Smooth muscle cell (in vitro differentiated cells): ENCODE results near the gene AJM1. TPM values are rescaled to one million over a fixed set of nuclear protein-coding genes. Genes with fewer than 3 reads are reported as not detected.
A peak's percentile ranks its signal among the peaks of the same experiment; 100 is the strongest.
"Not testable (repeated sequence)": the region's sequence is repeated elsewhere in the genome, so short reads cannot be mapped to it uniquely, and the experiment has no call there.

Experiments used
- DNase-seq: peaks from one replicate; lab custom pipeline; 2025; ENCODE audit not compliant: unreplicated experiment; lab: John Stamatoyannopoulos, UW
- H2AFZ ChIP-seq: fragments of 200-600 bp; sonication (generic); 2 replicates; pipeline ENCODE4 v1.6.0; 2016; ENCODE audit warnings: antibody characterized with exemption, low read depth, mild to moderate bottlenecking
- H3F3A ChIP-seq: fragments of 200-600 bp; sonication (generic); 2 replicates; pipeline ENCODE4 v1.6.0; 2017; ENCODE audit warnings: antibody characterized with exemption, low read depth
- H3K27ac ChIP-seq: fragments of 200-600 bp; sonication (generic); 2 replicates; pipeline ENCODE4 v1.5.1; 2016; ENCODE audit warnings: low read depth, mild to moderate bottlenecking
- H3K27me3 ChIP-seq: fragments of 200-600 bp; sonication (generic); 2 replicates; pipeline ENCODE4 v1.6.1; 2016; ENCODE audit warnings: low read depth, mild to moderate bottlenecking
- H3K36me3 ChIP-seq: fragments of 200-600 bp; sonication (generic); 2 replicates; pipeline ENCODE4 v1.5.1; 2016; ENCODE audit warnings: low read depth
- H3K4me1 ChIP-seq: fragments of 200-600 bp; sonication (generic); 2 replicates; pipeline ENCODE4 v1.5.1; 2016; ENCODE audit warnings: low read depth
- H3K4me2 ChIP-seq: fragments of 200-600 bp; sonication (generic); 2 replicates; pipeline ENCODE4 v1.6.0; 2016; ENCODE audit warnings: mild to moderate bottlenecking
- H3K4me3 ChIP-seq: fragments of 200-600 bp; sonication (generic); 2 replicates; pipeline ENCODE4 v1.5.1; 2016; ENCODE audit warnings: mild to moderate bottlenecking
- H3K79me2 ChIP-seq: fragments of 200-600 bp; sonication (generic); 2 replicates; pipeline ENCODE4 v1.6.0; 2016; ENCODE audit warnings: low read depth, mild to moderate bottlenecking
- H3K9ac ChIP-seq: fragments of 200-600 bp; sonication (generic); 2 replicates; pipeline ENCODE4 v1.6.0; 2016; ENCODE audit warnings: low read depth
- H3K9me3 ChIP-seq: fragments of 200-600 bp; sonication (generic); replicated peaks from 2 replicates; pipeline ENCODE4 v1.5.1; 2016; ENCODE audit warnings: low read depth
- H4K20me1 ChIP-seq: fragments of 200-600 bp; sonication (generic); 2 replicates; pipeline ENCODE4 v1.6.0; 2016; ENCODE audit warnings: low read depth
- WGBS: methylation state at CpG from one replicate; pipeline ENCODE4 v1.1.7; 2016; ENCODE audit warnings: low lambda C conversion rate; 5-methylcytosine and 5-hydroxymethylcytosine counted together
- polyA plus RNA-seq: library from polyadenylated mRNA; unstranded; fragments of >200 nt; fragmentation: Nextera tagmentation; extraction: Ambion mirVana; gene quantifications from 2 replicates; pipeline ENCODE4 v1.2.1, GENCODE V29; 2016
- total RNA-seq: library from RNA; depleted of rRNA; stranded (reverse); fragments of >200 nt; gene quantifications from 2 replicates; pipeline ENCODE4 v1.2.3, GENCODE V29; 2014
- TF ChIP-seq, protein P1 (sequence below): fragments of 200-600 bp; sonication (generic); IDR thresholded peaks from 2 replicates; pipeline ENCODE4 v1.5.1; 2017; ENCODE audit warnings: borderline replicate concordance, mild to moderate bottlenecking, antibody characterized with exemption; ENCODE audit not compliant: insufficient read depth, poor library complexity, severe bottlenecking

AJM1 gene
- total and polyA plus RNA-seq, 2 experiments from 2014 or later = 1.8 to 2.9 TPM

DNA sequence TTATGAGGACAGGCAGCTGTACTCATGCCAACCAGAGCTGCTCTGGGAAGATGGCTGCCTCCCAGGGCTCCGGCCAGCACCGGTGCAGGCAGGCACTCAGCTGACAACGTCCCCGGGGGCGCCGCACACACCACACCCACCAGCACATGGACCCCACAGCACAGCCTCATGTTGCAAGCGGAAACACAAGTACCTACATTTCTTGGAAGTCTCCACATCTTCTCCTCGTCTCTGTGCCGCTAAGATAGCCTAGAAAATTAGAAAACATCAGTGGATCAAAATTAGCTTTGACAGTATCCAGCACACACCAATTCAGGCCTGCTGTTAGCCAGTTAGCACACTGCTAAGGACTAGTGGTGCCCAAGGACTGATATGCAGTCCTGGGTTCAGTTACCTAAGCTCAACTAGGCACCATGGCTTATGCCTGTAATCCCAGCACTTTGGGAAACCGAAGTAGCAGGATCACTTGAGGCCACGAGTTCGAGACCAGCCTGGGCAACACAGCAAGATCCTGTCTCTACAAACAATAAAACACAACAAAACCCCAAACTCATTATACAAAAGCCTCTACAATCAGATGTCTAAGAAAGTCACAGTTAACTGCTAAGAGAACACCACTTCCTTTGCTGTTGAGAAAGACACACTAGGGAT is 21.5 kb downstream of the AJM1 start:
- H3K4me1 ChIP-seq = no peaks in the 10 kb centered on the region
- no peaks in the 10 kb centered on the region for H3K9me3 ChIP-seq
- no peaks in the 10 kb centered on the region for H3K36me3 ChIP-seq
- TF ChIP-seq, protein P1, sequence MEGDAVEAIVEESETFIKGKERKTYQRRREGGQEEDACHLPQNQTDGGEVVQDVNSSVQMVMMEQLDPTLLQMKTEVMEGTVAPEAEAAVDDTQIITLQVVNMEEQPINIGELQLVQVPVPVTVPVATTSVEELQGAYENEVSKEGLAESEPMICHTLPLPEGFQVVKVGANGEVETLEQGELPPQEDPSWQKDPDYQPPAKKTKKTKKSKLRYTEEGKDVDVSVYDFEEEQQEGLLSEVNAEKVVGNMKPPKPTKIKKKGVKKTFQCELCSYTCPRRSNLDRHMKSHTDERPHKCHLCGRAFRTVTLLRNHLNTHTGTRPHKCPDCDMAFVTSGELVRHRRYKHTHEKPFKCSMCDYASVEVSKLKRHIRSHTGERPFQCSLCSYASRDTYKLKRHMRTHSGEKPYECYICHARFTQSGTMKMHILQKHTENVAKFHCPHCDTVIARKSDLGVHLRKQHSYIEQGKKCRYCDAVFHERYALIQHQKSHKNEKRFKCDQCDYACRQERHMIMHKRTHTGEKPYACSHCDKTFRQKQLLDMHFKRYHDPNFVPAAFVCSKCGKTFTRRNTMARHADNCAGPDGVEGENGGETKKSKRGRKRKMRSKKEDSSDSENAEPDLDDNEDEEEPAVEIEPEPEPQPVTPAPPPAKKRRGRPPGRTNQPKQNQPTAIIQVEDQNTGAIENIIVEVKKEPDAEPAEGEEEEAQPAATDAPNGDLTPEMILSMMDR = no peak
- 98% methylated on average over 12 of the region's 12 CpGs for WGBS
- peaks cover 31% of the 10 kb centered on the region for H4K20me1 ChIP-seq
- peaks cover 11% of the 10 kb centered on the region for H3F3A ChIP-seq
- no peak overlapping the region for H2AFZ ChIP-seq
- H3K27ac ChIP-seq = no peak overlapping the region
- H3K27me3 ChIP-seq = no peaks in the 10 kb centered on the region
- DNase-seq = no peak
- H3K4me3 ChIP-seq = no peak overlapping the region
- H3K4me2 ChIP-seq = no peak overlapping the region
- H3K9ac ChIP-seq = no peak overlapping the region
- peaks cover 35% of the 10 kb centered on the region for H3K79me2 ChIP-seq

DNA sequence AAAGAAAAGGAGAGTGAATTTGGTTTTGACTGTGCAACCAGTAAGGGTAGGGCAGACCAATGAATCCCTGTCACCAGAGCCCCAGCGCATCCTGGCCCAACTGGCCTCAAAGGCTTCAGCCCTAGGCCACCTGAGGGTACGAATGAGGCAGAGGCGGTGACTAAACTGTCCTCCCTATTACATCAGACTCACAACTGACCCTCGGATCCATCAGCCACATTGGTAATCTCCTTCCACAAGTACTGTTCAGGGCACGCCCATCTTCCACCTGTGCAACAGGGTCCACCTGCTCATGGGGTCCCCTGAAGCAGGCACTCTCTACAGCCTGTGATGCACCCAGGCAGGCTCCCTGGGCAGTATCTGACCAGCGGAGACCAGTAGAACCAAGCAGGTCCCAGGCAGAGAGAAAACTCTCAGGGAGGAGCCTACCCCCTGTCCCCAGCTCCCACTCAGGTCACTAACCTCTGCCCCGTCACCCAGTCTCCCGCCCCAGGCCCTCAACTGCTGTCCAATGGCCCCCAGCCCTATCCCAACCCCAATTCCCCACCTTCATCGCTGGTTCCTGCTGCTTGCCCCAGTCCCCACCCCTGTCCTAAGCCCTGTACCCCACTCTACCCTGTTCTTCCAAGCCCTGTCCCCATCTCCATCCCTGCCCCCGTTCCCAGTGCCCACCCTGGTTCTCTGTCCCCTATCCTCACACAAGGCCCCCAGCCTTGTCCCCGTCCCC is 22.9 kb downstream of the AJM1 start:
- H3K9ac ChIP-seq = peak overlapping the region; percentile 95

DNA sequence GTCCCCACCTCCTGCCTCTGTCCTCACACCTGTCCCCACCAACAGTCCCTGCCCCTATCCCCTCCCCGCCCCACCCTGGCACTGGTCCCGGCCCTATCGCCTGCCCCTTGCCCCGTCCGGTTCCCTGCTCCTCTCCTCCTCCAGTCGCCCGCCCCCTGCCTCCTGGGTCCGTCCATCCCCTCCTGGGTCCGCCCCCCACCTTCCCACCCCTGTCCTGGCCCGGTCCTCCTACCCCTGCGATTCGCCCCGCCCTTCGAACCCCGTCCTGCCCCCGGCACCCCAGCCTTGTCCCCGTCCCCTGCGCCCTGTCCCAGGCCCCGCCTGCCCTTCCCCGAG is 23.5 kb downstream of the AJM1 start:
- DNase-seq = no peak
- Histone ChIP-seq H3K9me3 (no peaks in the 10 kb centered on the region), H3K4me3 (peak overlapping the region; percentile 99), H3K27ac (peak overlapping the region; percentile 63), H3K79me2 (peaks cover 35% of the 10 kb centered on the region), H3F3A (peaks cover 11% of the 10 kb centered on the region), H3K9ac (peak overlapping the region; percentile 95), H2AFZ (no peak overlapping the region), H4K20me1 (peaks cover 22% of the 10 kb centered on the region), H3K27me3 (no peaks in the 10 kb centered on the region), H3K4me1 (no peaks in the 10 kb centered on the region), H3K4me2 (peak overlapping the region; percentile 94), H3K36me3 (no peaks in the 10 kb centered on the region)
- TF ChIP-seq, protein P1 = no peak
- WGBS = no CpG with 5 or more reads among the region's 20 CpGs

More for the DNA sequence above, 22.9 kb downstream of the AJM1 start:
- TF ChIP-seq, protein P1 = no peak
- no peaks in the 10 kb centered on the region for H3K9me3 ChIP-seq
- no peaks in the 10 kb centered on the region for H3K36me3 ChIP-seq
- no peak overlapping the region for H2AFZ ChIP-seq
- peaks cover 22% of the 10 kb centered on the region for H4K20me1 ChIP-seq
- H3K4me2 ChIP-seq = peak overlapping the region; percentile 94
- peak overlapping the region; percentile 99 for H3K4me3 ChIP-seq
- H3K27me3 ChIP-seq = no peaks in the 10 kb centered on the region
- peaks cover 35% of the 10 kb centered on the region for H3K79me2 ChIP-seq
- peak overlapping the region; percentile 1 for H3K27ac ChIP-seq
- no peaks in the 10 kb centered on the region for H3K4me1 ChIP-seq
- peaks cover 11% of the 10 kb centered on the region for H3F3A ChIP-seq
- WGBS = 90% methylated on average over 7 of the region's 11 CpGs
- DNase-seq = no peak

DNA sequence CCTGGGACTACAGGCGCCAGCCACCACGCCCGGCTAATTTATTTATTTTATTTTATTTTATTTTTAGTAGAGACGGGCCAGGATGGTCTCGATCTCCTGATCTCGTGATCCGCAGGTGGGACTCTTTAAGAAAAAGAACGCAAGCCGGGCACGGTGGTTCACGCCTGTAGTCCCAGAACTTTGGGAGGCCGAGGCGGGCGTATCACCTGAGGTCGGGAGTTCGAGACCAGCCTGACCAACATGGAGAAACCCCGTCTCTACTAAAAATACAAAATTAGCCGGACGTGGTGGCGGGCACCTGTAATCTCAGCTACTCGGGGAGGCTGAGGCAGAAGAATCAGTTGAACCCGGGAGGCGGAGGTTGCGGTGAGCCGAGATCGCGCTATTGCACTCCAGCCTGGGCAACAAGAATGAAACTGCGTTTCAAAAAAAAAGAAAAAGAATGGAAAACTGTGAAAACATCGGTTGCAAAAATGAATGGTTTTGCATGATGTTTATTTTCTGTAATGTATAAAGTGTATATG is 24.7 kb downstream of the AJM1 start:
- Histone ChIP-seq H4K20me1 (peaks cover 20% of the 10 kb centered on the region), H3K4me3 (peak overlapping the region; percentile 99), H3K9ac (peak overlapping the region; percentile 47), H3K4me2 (peak overlapping the region; percentile 94), H3K79me2 (peaks cover 35% of the 10 kb centered on the region), H3F3A (peaks cover 11% of the 10 kb centered on the region)
- DNase-seq, H3K4me1 ChIP-seq, H3K36me3 ChIP-seq, H2AFZ ChIP-seq, H3K27me3 ChIP-seq, H3K9me3 ChIP-seq, H3K27ac ChIP-seq: not testable (repeated sequence)
- WGBS = 91% methylated on average over 29 of the region's 29 CpGs
